Measurements from ENCODE around the gene SYPL2.
"Not testable (repeated sequence)": the region's sequence is repeated elsewhere in the genome, so short reads cannot be mapped to it uniquely, and the experiment has no call there.

Gene SYPL2

GRCh38 chr1:109445949-109446695 is 20.2 kb upstream of the SYPL2 start:
- H3K9me3 Mint-ChIP-seq; DNase-seq (ENCODE audit: low spot score in 2 of 2); H3K36me3 Mint-ChIP-seq (ENCODE audit: insufficient read depth); H3K4me3 Mint-ChIP-seq; H3K27ac Mint-ChIP-seq (ENCODE audit: low read depth); H3K4me1 Mint-ChIP-seq; ATAC-seq (replicated peaks; ENCODE audit: extremely low read depth, poor library complexity, severe bottlenecking): not testable (repeated sequence)
- H3K27me3 Mint-ChIP-seq: peaks cover 41% of the 10 kb centered on the region

- no peak for ATAC-seq (replicated peaks; ENCODE audit: extremely low read depth, poor library complexity, severe bottlenecking)
- Mint-ChIP-seq H3K36me3 (ENCODE audit: insufficient read depth) (no peaks in the 10 kb centered on the region), H3K4me1 (no peaks in the 10 kb centered on the region), H3K27ac (ENCODE audit: low read depth) (no peak overlapping the region), H3K4me3 (no peak overlapping the region), H3K27me3 (peaks cover 52% of the 10 kb centered on the region), H3K9me3 (no peaks in the 10 kb centered on the region)
- no peak for DNase-seq (ENCODE audit: low spot score in 2 of 2)
Observed at GRCh38 chr1:109447524-109447923, 18.8 kb upstream of the SYPL2 start.

- no peaks in the 10 kb centered on the region for H3K4me1 Mint-ChIP-seq
- no peaks in the 10 kb centered on the region for H3K9me3 Mint-ChIP-seq
Observed at GRCh38 chr1:109454497-109455133, 11.7 kb upstream of the SYPL2 start.

GRCh38 chr1:109457819-109458218 is 8.5 kb upstream of the SYPL2 start:
- Mint-ChIP-seq H3K27me3 (peaks cover 67% of the 10 kb centered on the region), H3K4me1 (no peaks in the 10 kb centered on the region), H3K36me3 (ENCODE audit: insufficient read depth) (no peaks in the 10 kb centered on the region), H3K4me3 (no peak overlapping the region), H3K9me3 (no peaks in the 10 kb centered on the region), H3K27ac (ENCODE audit: low read depth) (no peak overlapping the region)
- DNase-seq (ENCODE audit: low spot score in 2 of 2) (no peak), ATAC-seq (replicated peaks; ENCODE audit: extremely low read depth, poor library complexity, severe bottlenecking) (no peak)

More at GRCh38 chr1:109454497-109455133, 11.7 kb upstream of the SYPL2 start:
- no peak overlapping the region for H3K27ac Mint-ChIP-seq (ENCODE audit: low read depth)
- peaks cover 73% of the 10 kb centered on the region for H3K27me3 Mint-ChIP-seq
- H3K36me3 Mint-ChIP-seq (ENCODE audit: insufficient read depth): no peaks in the 10 kb centered on the region
- no peak overlapping the region for H3K4me3 Mint-ChIP-seq
- ATAC-seq (replicated peaks; ENCODE audit: extremely low read depth, poor library complexity, severe bottlenecking) (no peak), DNase-seq (ENCODE audit: low spot score in 2 of 2) (no peak)

GRCh38 chr1:109466125-109466451 is 258 bp upstream of the SYPL2 start:
- Mint-ChIP-seq H3K36me3 (ENCODE audit: insufficient read depth) (peaks cover 1% of the 10 kb centered on the region), H3K27me3 (peaks cover 90% of the 10 kb centered on the region)

GRCh38 chr1:109467301-109467777 is 993 bp downstream of the SYPL2 start:
- Mint-ChIP-seq H3K36me3 (ENCODE audit: insufficient read depth) (peaks cover 1% of the 10 kb centered on the region), H3K9me3 (no peaks in the 10 kb centered on the region), H3K27me3 (peaks cover 90% of the 10 kb centered on the region), H3K27ac (ENCODE audit: low read depth) (no peak overlapping the region), H3K4me3 (peak overlapping the region; percentile 18), H3K4me1 (no peaks in the 10 kb centered on the region)
- DNase-seq (ENCODE audit: low spot score in 2 of 2) (no peak), ATAC-seq (replicated peaks; ENCODE audit: extremely low read depth, poor library complexity, severe bottlenecking) (no peak)

More at GRCh38 chr1:109466125-109466451, 258 bp upstream of the SYPL2 start:
- no peak for DNase-seq (ENCODE audit: low spot score in 2 of 2)
- H3K9me3 Mint-ChIP-seq: no peaks in the 10 kb centered on the region
- H3K27ac Mint-ChIP-seq (ENCODE audit: low read depth): no peak overlapping the region
- peak overlapping the region; percentile 50 for H3K4me3 Mint-ChIP-seq
- no peak for ATAC-seq (replicated peaks; ENCODE audit: extremely low read depth, poor library complexity, severe bottlenecking)
- H3K4me1 Mint-ChIP-seq: no peaks in the 10 kb centered on the region

GRCh38 chr1:109468061-109468460 is 1.7 kb downstream of the SYPL2 start:
- peaks cover 90% of the 10 kb centered on the region for H3K27me3 Mint-ChIP-seq
- no peak for ATAC-seq (replicated peaks; ENCODE audit: extremely low read depth, poor library complexity, severe bottlenecking)
- H3K9me3 Mint-ChIP-seq: no peaks in the 10 kb centered on the region
- peaks cover 1% of the 10 kb centered on the region for H3K36me3 Mint-ChIP-seq (ENCODE audit: insufficient read depth)
- no peak overlapping the region for H3K27ac Mint-ChIP-seq (ENCODE audit: low read depth)
- DNase-seq (ENCODE audit: low spot score in 2 of 2): no peak
- no peaks in the 10 kb centered on the region for H3K4me1 Mint-ChIP-seq
- H3K4me3 Mint-ChIP-seq: no peak overlapping the region

GRCh38 chr1:109468903-109469302 is 2.6 kb downstream of the SYPL2 start:
- H3K27me3 Mint-ChIP-seq: peaks cover 87% of the 10 kb centered on the region
- H3K9me3 Mint-ChIP-seq: no peaks in the 10 kb centered on the region
- no peaks in the 10 kb centered on the region for H3K4me1 Mint-ChIP-seq
- no peak overlapping the region for H3K27ac Mint-ChIP-seq (ENCODE audit: low read depth)
- H3K4me3 Mint-ChIP-seq: no peak overlapping the region
- DNase-seq (ENCODE audit: low spot score in 2 of 2) (no peak), ATAC-seq (replicated peaks; ENCODE audit: extremely low read depth, poor library complexity, severe bottlenecking) (no peak)
- peaks cover 1% of the 10 kb centered on the region for H3K36me3 Mint-ChIP-seq (ENCODE audit: insufficient read depth)

GRCh38 chr1:109470245-109470644 is 3.9 kb downstream of the SYPL2 start:
- Mint-ChIP-seq H3K4me1 (no peaks in the 10 kb centered on the region), H3K9me3 (no peaks in the 10 kb centered on the region), H3K27me3 (peaks cover 85% of the 10 kb centered on the region), H3K4me3 (no peak overlapping the region), H3K27ac (ENCODE audit: low read depth) (no peak overlapping the region), H3K36me3 (ENCODE audit: insufficient read depth) (peaks cover 1% of the 10 kb centered on the region)
- ATAC-seq (replicated peaks; ENCODE audit: extremely low read depth, poor library complexity, severe bottlenecking) (no peak), DNase-seq (ENCODE audit: low spot score in 2 of 2) (no peak)

GRCh38 chr1:109472779-109473178 is 6.4 kb downstream of the SYPL2 start:
- Mint-ChIP-seq H3K27me3 (peaks cover 91% of the 10 kb centered on the region), H3K9me3 (no peaks in the 10 kb centered on the region), H3K4me1 (no peaks in the 10 kb centered on the region), H3K27ac (ENCODE audit: low read depth) (no peak overlapping the region), H3K4me3 (no peak overlapping the region), H3K36me3 (ENCODE audit: insufficient read depth) (peaks cover 1% of the 10 kb centered on the region)
- ATAC-seq (replicated peaks; ENCODE audit: extremely low read depth, poor library complexity, severe bottlenecking) (no peak), DNase-seq (ENCODE audit: low spot score in 2 of 2) (peak in 1 of 2 donors; percentile 2)

GRCh38 chr1:109473284-109474057 is 7.1 kb downstream of the SYPL2 start:
- not testable (repeated sequence) for H3K4me3 Mint-ChIP-seq; H3K9me3 Mint-ChIP-seq; H3K27ac Mint-ChIP-seq (ENCODE audit: low read depth); H3K4me1 Mint-ChIP-seq; DNase-seq (ENCODE audit: low spot score in 2 of 2); ATAC-seq (replicated peaks; ENCODE audit: extremely low read depth, poor library complexity, severe bottlenecking); H3K36me3 Mint-ChIP-seq (ENCODE audit: insufficient read depth)
- peaks cover 91% of the 10 kb centered on the region for H3K27me3 Mint-ChIP-seq

GRCh38 chr1:109474697-109475096 is 8.4 kb downstream of the SYPL2 start:
- H3K27me3 Mint-ChIP-seq: peaks cover 92% of the 10 kb centered on the region
- ATAC-seq (replicated peaks; ENCODE audit: extremely low read depth, poor library complexity, severe bottlenecking): no peak
- no peaks in the 10 kb centered on the region for H3K9me3 Mint-ChIP-seq
- H3K4me3 Mint-ChIP-seq: no peak overlapping the region
- H3K27ac Mint-ChIP-seq (ENCODE audit: low read depth): no peak overlapping the region
- DNase-seq (ENCODE audit: low spot score in 2 of 2): no peak
- no peaks in the 10 kb centered on the region for H3K4me1 Mint-ChIP-seq
- H3K36me3 Mint-ChIP-seq (ENCODE audit: insufficient read depth): no peaks in the 10 kb centered on the region

Data from central memory CD8-positive, alpha-beta T cell (primary cell).